ENCODE data around the gene HMCN2. TPM values are rescaled to one million over a fixed set of nuclear protein-coding genes. Genes with fewer than 3 reads are reported as not detected.

Gene HMCN2
- total RNA-seq, 1 experiment from 2014 or later, result 8.6 TPM

DNA sequence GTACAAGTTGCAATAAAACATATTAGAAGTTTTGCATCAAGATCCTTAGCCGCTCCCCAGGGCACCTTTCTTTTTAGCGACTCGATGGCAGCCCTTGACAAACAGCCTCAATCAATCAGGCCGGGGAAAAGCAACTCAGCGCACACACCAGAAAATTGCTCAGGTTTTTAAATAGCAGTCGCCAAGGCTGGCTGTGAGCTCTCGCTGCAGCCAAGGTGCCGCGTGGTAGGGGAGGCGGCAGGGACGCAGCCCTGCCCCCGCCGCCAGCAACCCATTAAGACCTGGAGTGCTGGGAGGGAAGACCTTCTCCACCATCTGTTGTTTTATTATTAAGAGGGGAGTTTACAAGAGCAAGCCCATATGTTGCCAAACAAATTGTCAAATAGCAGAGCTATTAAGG lies 201.8 kb downstream of the HMCN2 start:
- Histone ChIP-seq H2BK20ac (ENCODE audit: low read depth, low read length, poor library complexity, severe bottlenecking) (no peak overlapping the region), H3K14ac (ENCODE audit: insufficient read depth, low read length) (no peak overlapping the region), H2BK12ac (ENCODE audit: insufficient read length, low read depth, low read length) (no peak overlapping the region), H3K4me2 (ENCODE audit: insufficient read depth, insufficient read length, low read length) (no peak overlapping the region), H3K27me3 (ENCODE audit: insufficient read depth, low read length) (no peaks in the 10 kb centered on the region), H3T11ph (ENCODE audit: low read length) (no peak overlapping the region), H2BK15ac (ENCODE audit: low read depth, low read length) (no peak overlapping the region), H4K91ac (ENCODE audit: insufficient read length, low read depth, low read length) (no peak overlapping the region), H3K27ac (ENCODE audit: insufficient read length, low read depth, low read length) (no peak overlapping the region), H3K9me3 (ENCODE audit: control insufficient read depth, low read depth, low read length) (no peaks in the 10 kb centered on the region), H3K18ac (ENCODE audit: insufficient read length, low read depth, low read length) (no peak overlapping the region), H3K23ac (ENCODE audit: insufficient read length, low read depth, low read length) (no peak overlapping the region), H2BK5ac (ENCODE audit: insufficient read length, low read length) (no peak overlapping the region), H4K5ac (ENCODE audit: insufficient read length, low read depth, low read length) (no peak overlapping the region), H2BK120ac (ENCODE audit: low read depth, low read length, poor library complexity, severe bottlenecking) (no peak overlapping the region), H3K23me2 (ENCODE audit: insufficient read length, low read depth, low read length, poor library complexity, severe bottlenecking) (no peaks in the 10 kb centered on the region), H3K4me1 (ENCODE audit: insufficient read depth, low read length) (no peaks in the 10 kb centered on the region), H3K4ac (ENCODE audit: low read depth, low read length) (no peak overlapping the region), H2AFZ (ENCODE audit: low read length) (no peak overlapping the region), H4K20me1 (ENCODE audit: control insufficient read depth, insufficient read depth, insufficient read length) (peaks cover 4% of the 10 kb centered on the region), H3K9ac (ENCODE audit: extremely low read depth, insufficient read length, low read length) (no peak overlapping the region), H3K79me2 (ENCODE audit: insufficient read depth, low read length) (no peaks in the 10 kb centered on the region), H3K56ac (ENCODE audit: insufficient read length, low read depth, low read length) (no peak overlapping the region), H2AK5ac (ENCODE audit: insufficient read length, low read length) (no peak overlapping the region), H4K8ac (replicated peaks; ENCODE audit: insufficient read length, low read depth, low read length) (no peak overlapping the region), H3K79me1 (ENCODE audit: insufficient read depth, low read depth, low read length, poor library complexity, severe bottlenecking) (no peaks in the 10 kb centered on the region)
- Mint-ChIP-seq H3K27me3 (ENCODE audit: low read depth) (no peaks in the 10 kb centered on the region), H3K36me3 (ENCODE audit: insufficient read depth in 1 of 3, low read depth in 3 of 3) (peaks cover 1 to 23% (median 16%) of the 10 kb centered on the region in 3 experiments; a peak in 5 of 7 replicates), H3K27ac (peak overlapping the region in 1 of 3 experiments; percentile 68; a peak in 1 of 7 replicates), H3K4me1 (peaks cover 7 to 40% of the 10 kb centered on the region in 2 experiments), H3K4me3 (no peak overlapping the region), H3K9me3 (no peaks in the 10 kb centered on the region)
- no peak for DNase-seq
- TF ChIP-seq CTCF (conservative IDR thresholded peaks at IDR 0.05), result no peak
- no CpG with 5 or more reads among the region's 13 CpGs for WGBS (ENCODE audit: extremely low coverage, insufficient read length, low lambda C conversion rate)

All from H9 (cell line).